Rectal smooth muscle tissue (tissue), 1 donor: ENCODE results near the gene NBAS.
"Not testable (repeated sequence)": the region's sequence is repeated elsewhere in the genome, so short reads cannot be mapped to it uniquely, and the experiment has no call there.

Source experiments
- H3K27ac ChIP-seq: one replicate; pipeline ENCODE4 v1.7.0; 2013; ENCODE audit warnings: low read depth, low read length, inconsistent platforms
- H3K27me3 ChIP-seq: one replicate; pipeline ENCODE4 v1.7.0; 2013; ENCODE audit warnings: low read length; ENCODE audit not compliant: control insufficient read depth, insufficient read depth
- H3K36me3 ChIP-seq: one replicate; pipeline ENCODE4 v1.7.0; 2013; ENCODE audit warnings: low read length; ENCODE audit not compliant: control insufficient read depth, insufficient read depth
- H3K4me1 ChIP-seq: one replicate; pipeline ENCODE4 v1.7.0; 2013; ENCODE audit warnings: low read length; ENCODE audit not compliant: control insufficient read depth, insufficient read depth
- H3K4me3 ChIP-seq: one replicate; pipeline ENCODE4 v1.7.0; 2013; ENCODE audit warnings: low read length
- H3K9ac ChIP-seq: one replicate; pipeline ENCODE4 v1.7.0; 2013; ENCODE audit warnings: low read length

NBAS gene

DNA sequence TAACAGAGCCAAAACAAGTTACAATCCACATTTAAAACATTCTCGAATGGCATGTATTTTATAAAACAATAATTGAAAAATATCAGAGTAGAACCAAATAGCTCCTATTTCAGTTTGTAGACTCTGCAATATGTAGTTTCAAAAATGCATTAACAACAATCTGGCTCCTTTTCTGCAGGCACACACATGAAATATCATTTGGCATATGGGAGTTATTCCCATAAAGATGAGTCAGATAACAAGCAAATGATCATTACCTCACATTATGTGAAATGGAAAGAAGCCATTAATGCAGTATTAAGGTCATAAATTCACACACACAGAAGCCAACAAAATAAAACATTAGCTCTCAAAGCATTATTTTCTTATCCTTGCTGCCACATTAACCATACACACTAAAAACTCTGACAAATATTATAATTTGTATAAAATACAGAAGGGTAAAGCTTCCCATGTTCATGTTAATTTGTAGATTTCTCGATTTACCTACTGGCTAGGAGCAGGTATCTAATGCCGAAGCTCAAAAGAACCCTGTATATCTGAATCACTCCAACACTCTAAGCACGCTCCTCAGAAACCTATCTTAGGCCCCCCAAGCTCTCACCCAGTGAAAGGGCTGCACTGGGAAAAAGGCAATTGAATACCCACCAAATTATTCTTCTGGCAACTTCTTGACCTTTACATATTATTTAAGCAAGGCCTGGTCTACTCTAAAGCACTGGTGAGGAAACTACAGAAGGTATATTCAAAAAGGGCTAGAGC is 13.8 kb downstream of the NBAS start:
- Histone ChIP-seq H3K4me3 (no peak overlapping the region), H3K36me3 (peaks cover 8% of the 10 kb centered on the region), H3K27ac (no peak overlapping the region), H3K9ac (no peak overlapping the region), H3K4me1 (no peaks in the 10 kb centered on the region), H3K27me3 (no peaks in the 10 kb centered on the region)

DNA sequence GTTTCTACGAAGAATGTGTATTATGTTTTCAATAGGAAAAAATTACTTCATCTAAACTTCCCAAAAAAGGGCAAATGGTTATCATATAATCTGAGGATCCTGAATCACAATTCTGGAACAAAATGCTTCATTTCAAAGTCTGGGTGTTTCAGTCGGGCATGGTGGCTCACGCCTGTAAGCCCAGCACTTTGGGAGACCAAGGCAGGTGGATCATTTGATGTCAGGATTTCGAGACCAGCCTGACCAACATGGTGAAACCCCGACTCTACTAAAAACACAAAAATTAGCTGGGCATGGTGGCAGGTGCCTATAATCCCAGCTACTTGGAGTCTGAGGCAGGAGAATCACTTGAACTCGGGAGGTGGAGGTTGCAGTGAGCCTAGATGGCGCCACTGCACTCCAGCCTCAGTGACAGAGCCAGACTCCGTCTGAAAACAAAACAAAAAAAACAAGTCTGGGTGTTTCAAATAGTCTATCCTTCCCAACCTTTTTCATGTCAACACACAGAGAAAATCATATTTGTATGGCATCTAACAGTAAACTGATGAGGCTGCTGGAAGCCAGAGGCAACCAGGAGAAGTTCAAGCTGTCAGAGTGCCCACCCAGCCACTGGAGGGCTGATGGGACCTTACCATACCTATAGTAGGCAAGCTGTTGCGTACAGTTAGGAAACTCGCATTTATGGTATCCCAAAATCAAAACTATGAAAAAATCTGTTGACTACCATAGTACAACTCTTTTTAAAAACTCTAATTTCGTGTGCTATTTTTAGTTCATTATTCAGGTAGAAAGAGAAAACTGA is 14.6 kb downstream of the NBAS start:
- no peak overlapping the region for H3K9ac ChIP-seq
- no peak overlapping the region for H3K4me3 ChIP-seq
- peaks cover 5% of the 10 kb centered on the region for H3K36me3 ChIP-seq
- H3K27me3 ChIP-seq, result no peaks in the 10 kb centered on the region
- H3K27ac ChIP-seq, result no peak overlapping the region
- H3K4me1 ChIP-seq, result no peaks in the 10 kb centered on the region

GRCh38 chr2:15544227-15544626 is 16.9 kb downstream of the NBAS start:
- no peaks in the 10 kb centered on the region for H3K27me3 ChIP-seq
- peaks cover 2% of the 10 kb centered on the region for H3K36me3 ChIP-seq
- H3K9ac ChIP-seq, result no peak overlapping the region
- no peaks in the 10 kb centered on the region for H3K4me1 ChIP-seq
- no peak overlapping the region for H3K27ac ChIP-seq
- no peak overlapping the region for H3K4me3 ChIP-seq

DNA sequence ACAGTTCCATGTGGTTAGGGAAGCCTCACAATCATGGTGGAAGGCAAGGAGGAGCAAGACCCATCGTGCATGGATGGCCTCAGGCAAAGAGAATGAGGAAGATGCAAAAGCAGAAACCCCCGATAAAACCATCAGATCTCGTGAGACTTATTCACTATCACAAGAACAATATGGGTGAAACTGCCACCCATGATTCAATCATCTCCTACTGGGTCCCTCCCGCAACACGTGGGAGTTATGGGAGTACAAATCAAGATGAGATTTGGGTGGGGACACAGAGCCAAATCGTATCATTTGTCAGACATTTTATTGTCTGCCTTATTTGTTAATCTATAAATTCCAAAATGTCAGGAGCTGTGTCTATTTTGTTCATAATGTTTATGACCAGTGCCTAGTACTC is 17.6 kb downstream of the NBAS start:
- Histone ChIP-seq H3K4me1 (no peaks in the 10 kb centered on the region), H3K4me3 (no peak overlapping the region), H3K27ac (no peak overlapping the region), H3K36me3 (no peaks in the 10 kb centered on the region), H3K27me3 (no peaks in the 10 kb centered on the region), H3K9ac (no peak overlapping the region)

DNA sequence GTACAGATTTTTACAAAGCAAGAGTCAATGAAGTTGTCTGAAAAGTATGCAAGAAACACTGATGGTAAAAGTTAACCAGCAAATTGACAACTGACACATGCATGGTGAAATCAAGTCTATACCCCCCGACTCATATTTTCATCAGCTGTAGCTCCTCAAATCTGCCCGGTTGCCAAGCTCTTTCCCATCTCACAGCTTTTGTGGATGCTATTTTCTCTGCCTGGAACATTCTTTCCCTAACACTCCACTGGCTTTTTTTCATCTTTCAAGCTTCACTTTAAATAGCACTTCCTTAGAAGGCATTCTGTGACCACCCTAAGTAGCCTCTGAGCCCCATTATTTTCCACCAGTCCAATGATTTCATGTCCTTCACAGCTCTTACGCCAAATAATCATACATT is 18.1 kb downstream of the NBAS start:
- Histone ChIP-seq H3K27me3 (no peaks in the 10 kb centered on the region), H3K9ac (no peak overlapping the region), H3K4me1 (no peaks in the 10 kb centered on the region), H3K36me3 (no peaks in the 10 kb centered on the region), H3K4me3 (no peak overlapping the region), H3K27ac (no peak overlapping the region)

GRCh38 chr2:15542269-15542668 is 18.9 kb downstream of the NBAS start:
- not testable (repeated sequence) for H3K36me3 ChIP-seq, H3K27ac ChIP-seq, H3K27me3 ChIP-seq, H3K9ac ChIP-seq, H3K4me1 ChIP-seq, H3K4me3 ChIP-seq

- H3K4me1 ChIP-seq, H3K9ac ChIP-seq, H3K27ac ChIP-seq, H3K4me3 ChIP-seq, H3K27me3 ChIP-seq, H3K36me3 ChIP-seq: not testable (repeated sequence)
These were observed 20.6 kb downstream of the NBAS start for GRCh38 chr2:15540523-15540922.

DNA sequence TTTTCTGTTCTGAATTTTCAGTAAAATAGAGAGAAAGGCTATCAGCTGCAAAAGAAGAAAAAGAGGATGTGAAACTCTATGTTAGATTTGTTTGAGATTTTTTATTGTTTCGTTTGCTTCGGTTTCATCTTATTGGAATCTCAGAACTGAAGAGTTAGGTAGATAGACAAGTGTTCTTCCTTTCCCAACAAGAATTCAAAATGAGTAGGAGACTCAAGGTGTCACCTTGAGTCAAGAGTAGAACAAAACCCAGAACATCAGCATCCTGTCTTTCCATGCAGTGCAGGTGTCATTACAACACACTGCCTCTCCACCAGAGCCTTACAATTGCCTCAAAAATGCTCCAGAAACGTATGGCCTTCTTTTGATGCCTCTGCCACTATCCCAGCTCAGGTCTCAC is 21.1 kb downstream of the NBAS start:
- H3K27ac ChIP-seq, result no peak overlapping the region
- no peaks in the 10 kb centered on the region for H3K4me1 ChIP-seq
- H3K36me3 ChIP-seq, result no peaks in the 10 kb centered on the region
- no peak overlapping the region for H3K4me3 ChIP-seq
- H3K9ac ChIP-seq, result no peak overlapping the region
- H3K27me3 ChIP-seq, result no peaks in the 10 kb centered on the region

- no peak overlapping the region for H3K27ac ChIP-seq
These were observed 22.3 kb downstream of the NBAS start for GRCh38 chr2:15538792-15539191.

GRCh38 chr2:15533860-15534480 is 27.2 kb downstream of the NBAS start:
- Histone ChIP-seq H3K4me1 (no peaks in the 10 kb centered on the region), H3K9ac (no peak overlapping the region), H3K36me3 (no peaks in the 10 kb centered on the region), H3K4me3 (no peak overlapping the region), H3K27me3 (no peaks in the 10 kb centered on the region), H3K27ac (no peak overlapping the region)

More at GRCh38 chr2:15538792-15539191, 22.3 kb downstream of the NBAS start:
- H3K4me1 ChIP-seq, result no peaks in the 10 kb centered on the region
- no peak overlapping the region for H3K9ac ChIP-seq
- H3K36me3 ChIP-seq, result no peaks in the 10 kb centered on the region
- H3K4me3 ChIP-seq, result no peak overlapping the region
- no peaks in the 10 kb centered on the region for H3K27me3 ChIP-seq

- H3K27me3 ChIP-seq, result no peaks in the 10 kb centered on the region
- H3K36me3 ChIP-seq, result no peaks in the 10 kb centered on the region
- no peak overlapping the region for H3K9ac ChIP-seq
- H3K4me3 ChIP-seq, result no peak overlapping the region
- H3K27ac ChIP-seq, result no peak overlapping the region
- H3K4me1 ChIP-seq, result no peaks in the 10 kb centered on the region
These were observed 28.1 kb downstream of the NBAS start for GRCh38 chr2:15532996-15533395.

- Histone ChIP-seq H3K27me3 (no peaks in the 10 kb centered on the region), H3K27ac (no peak overlapping the region), H3K4me3 (no peak overlapping the region), H3K4me1 (no peaks in the 10 kb centered on the region), H3K9ac (no peak overlapping the region), H3K36me3 (no peaks in the 10 kb centered on the region)
These were observed 29.9 kb downstream of the NBAS start for GRCh38 chr2:15531095-15531854.
